ENCODE measurements around the gene CLBA1.

DNA sequence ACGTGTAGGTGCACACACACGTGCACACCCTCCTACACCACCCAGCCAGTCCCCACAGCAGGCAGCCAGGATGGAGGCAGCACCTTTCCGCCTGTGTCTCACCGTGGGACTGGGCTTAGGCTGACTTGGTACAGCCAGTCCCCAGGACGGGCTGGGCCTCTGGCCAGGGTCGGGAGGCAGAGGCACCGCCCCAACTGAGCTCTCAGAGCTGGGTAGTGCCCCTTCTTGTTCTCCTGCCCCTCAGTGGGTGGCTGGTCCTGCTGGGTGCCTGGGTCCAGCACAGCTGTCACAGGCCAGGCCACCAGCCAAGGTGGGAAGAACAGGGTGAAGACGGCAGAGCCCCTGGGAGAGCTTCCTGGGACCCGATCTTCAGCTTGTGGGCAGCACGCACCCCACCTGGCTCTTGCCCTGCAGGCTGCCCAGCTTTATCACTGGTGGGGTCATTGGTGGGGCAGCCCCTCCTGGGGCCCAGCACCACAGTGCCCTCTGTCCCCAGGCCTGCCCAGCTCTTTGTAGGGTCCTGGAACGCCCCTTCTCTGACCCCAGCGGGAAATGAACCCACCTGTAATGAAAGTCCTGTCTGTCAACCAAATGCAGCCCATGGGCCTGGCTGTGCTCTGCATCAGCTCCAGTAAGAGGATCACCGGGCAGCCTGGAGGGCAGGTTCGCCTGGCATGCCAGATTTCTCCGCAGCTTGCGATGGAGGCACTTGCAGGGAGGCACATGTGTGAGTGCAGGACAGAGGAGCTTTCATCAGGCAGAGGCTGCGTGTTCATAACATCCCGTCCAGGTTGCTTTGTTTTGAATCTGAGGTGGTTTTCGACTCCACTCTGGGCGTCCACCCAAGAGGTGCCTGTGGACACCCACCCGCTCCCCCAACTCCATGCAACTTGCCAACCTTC is 20.6 kb downstream of the CLBA1 start:
- TF ChIP-seq, protein P1, sequence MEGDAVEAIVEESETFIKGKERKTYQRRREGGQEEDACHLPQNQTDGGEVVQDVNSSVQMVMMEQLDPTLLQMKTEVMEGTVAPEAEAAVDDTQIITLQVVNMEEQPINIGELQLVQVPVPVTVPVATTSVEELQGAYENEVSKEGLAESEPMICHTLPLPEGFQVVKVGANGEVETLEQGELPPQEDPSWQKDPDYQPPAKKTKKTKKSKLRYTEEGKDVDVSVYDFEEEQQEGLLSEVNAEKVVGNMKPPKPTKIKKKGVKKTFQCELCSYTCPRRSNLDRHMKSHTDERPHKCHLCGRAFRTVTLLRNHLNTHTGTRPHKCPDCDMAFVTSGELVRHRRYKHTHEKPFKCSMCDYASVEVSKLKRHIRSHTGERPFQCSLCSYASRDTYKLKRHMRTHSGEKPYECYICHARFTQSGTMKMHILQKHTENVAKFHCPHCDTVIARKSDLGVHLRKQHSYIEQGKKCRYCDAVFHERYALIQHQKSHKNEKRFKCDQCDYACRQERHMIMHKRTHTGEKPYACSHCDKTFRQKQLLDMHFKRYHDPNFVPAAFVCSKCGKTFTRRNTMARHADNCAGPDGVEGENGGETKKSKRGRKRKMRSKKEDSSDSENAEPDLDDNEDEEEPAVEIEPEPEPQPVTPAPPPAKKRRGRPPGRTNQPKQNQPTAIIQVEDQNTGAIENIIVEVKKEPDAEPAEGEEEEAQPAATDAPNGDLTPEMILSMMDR (IDR thresholded peaks at IDR 0.05), result no peak
- no peak for TF ChIP-seq POLR2A (IDR thresholded peaks at IDR 0.05)

All from uterus (tissue), 2 donors.